HG03460 (cell line): ENCODE data around the gene MYRF.

Source experiments
- ATAC-seq: cut with Tn5 transposase; IDR thresholded peaks from one replicate; pipeline ENCODE4 v1.9.1; 2021; ENCODE audit not compliant: unreplicated experiment

MYRF gene

DNA sequence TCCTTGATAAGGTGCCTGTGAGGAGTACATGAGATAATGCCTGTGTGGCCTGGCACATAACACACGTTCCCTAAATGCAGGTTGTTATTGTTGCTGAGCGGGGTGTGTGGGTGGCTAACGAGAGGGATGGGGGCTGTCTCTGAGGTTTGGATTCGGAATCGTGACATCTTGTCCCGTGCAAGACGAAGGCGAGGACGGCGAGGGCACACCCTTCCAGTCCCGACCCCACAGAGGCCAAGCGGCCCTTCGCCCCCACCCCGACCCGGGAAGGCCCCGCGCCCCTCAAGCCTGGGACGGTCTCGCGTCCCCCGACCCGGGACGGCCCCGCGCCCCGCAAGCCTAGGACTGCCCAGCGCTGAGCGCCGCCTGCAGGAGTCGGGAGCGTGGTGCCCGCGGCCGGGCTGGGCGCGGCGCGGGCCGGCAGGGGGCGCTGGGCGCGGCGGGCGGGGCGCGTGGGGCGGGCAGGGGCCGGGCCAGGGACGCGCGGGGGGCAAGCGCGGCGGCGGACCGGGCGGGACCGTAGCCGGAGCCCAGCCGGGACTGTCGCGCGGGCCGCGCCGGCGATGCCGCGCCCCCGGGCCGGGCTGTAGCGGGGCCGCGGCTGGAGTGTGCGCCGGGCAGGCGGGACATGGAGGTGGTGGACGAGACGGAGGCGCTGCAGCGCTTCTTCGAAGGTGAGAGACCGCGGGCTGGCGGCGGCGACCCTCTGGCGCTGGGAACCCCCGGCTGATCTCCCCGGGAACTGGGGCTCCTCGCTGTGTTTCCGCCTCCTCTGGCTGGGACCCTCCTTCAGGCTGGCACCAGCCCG, at the start of gene MYRF:
Gene MYRF, plus strand, starts transcription at position 520 of the 808 bp plus-strand sequence. Its CDS starts 109 bp downstream, at position 629.
- no peak for ATAC-seq

DNA sequence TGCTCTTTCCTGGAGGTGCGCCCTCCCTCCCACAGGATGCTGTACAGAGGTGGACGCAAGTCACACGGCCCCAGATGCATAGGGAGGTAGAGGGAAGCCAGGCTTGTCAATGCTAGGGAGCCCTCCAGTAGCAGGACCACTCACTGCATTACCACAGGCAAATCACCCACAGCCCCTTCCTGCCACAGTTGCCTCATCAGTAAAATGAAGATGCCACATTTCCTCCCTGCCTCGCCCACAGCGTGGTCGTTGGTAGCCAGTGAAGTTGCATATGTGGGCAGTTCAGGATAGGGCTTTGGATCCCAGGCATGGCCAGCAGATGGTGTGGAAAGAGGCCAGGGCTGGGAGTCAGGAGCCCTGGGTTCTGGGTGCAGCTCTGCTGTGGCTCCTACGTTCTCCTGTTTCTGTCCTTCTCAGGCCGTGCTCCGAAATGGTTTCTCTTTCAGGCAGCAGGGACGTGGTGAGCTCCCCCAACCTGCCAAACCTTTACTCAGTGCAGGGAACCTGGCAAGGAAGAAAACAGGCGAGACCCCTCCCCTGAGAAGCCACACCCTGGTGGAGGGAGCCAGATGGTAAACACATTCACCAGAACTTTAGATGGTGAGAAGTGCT, 49.6 kb upstream of the MYRF start:
- ATAC-seq = no peak

- no peak for ATAC-seq
Observed at GRCh38 chr11:61704838-61705237, 47.6 kb upstream of the MYRF start.

- no peak for ATAC-seq
Observed at GRCh38 chr11:61706452-61707400, 45.7 kb upstream of the MYRF start.

- no peak for ATAC-seq
Observed at GRCh38 chr11:61707574-61707973, 44.9 kb upstream of the MYRF start.

- ATAC-seq = no peak
Observed at GRCh38 chr11:61709110-61709509, 43.3 kb upstream of the MYRF start.

GRCh38 chr11:61709572-61709971, 42.9 kb upstream of the MYRF start:
- no peak for ATAC-seq

GRCh38 chr11:61710019-61710418, 42.4 kb upstream of the MYRF start:
- no peak for ATAC-seq

DNA sequence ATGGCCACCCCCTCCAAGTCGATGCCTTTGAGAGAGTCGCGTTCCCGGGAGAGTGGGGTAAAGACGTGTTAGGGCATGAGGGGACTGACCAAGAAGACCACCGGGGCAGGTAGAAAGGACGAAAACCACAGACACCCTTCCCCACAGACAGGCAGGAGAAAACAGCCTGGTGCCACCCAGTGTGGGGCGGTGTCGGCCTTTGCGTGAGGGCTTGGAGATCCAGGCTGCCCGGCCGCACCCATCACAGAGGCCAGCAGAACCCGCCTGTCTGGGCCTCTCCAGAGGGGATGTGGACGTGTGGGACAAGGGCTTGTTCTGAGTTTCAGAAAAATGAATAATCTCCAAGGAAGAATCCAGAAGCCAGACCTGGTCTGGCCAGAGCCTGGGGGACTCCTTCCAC, 41.4 kb upstream of the MYRF start:
- no peak for ATAC-seq

DNA sequence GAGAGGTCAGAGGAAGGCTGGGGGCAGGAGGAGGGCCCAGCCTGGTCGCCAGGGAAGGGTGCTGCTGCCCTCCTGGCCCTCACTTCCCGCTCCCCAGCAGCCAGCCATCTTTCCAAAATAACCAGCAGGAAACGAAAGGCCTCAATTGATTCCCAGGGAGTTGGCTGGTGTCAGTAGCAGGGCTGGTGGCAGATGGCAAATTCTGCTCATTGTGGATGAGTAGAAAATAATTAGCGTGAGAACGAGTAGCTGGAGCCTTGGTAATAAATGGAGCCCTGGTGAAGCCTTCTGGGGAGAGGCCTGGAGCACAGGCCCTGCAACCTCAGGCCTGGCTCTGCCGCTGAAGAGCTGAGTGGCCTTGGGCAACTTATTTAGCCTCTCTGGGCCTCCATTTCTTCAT, 40.9 kb upstream of the MYRF start:
- ATAC-seq = no peak

GRCh38 chr11:61712314-61712713, 40.1 kb upstream of the MYRF start:
- no peak for ATAC-seq

DNA sequence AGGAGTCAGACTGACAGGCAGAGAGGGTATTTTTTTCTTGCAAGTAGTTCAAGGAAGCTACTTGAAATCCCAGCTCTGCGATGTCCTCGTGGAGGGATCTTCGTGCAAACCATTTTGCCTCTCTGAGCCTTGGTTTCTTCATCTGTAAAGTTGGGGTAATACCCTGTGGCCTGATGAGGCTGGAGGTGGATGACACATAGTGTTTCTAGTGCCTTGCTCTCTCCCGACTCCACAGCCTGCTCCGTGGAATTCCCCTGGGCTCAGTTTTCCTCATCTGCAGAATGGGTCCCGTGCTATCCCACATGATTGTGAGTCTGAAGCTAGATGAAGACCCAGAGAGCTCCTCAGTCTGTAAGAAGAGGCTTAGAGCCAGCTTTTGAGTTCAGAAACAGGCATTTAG, 39.6 kb upstream of the MYRF start:
- no peak for ATAC-seq

DNA sequence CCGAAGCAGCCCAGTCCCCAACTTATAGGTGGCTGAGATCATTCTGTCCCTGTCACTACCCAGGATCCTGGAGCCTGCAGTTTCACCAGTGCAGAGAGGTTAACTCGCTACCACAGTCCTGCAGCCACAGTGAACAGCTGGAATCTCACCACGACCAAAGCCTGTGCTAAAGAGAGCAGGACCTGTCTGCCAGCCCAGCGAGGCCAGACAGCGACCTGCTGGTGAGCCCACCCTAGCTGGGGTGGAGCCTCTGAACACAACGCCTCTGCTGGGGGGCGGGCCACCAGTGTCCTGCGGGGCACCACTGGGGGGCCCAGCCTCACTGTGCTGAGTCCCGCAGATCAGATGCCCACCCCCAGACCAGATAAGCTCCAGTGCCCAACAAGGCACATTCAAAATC, 39.0 kb upstream of the MYRF start:
- ATAC-seq = no peak

- ATAC-seq = no peak
Observed at GRCh38 chr11:61713906-61714305, 38.5 kb upstream of the MYRF start.

GRCh38 chr11:61714316-61714715, 38.1 kb upstream of the MYRF start:
- ATAC-seq = no peak

- no peak for ATAC-seq
Observed at GRCh38 chr11:61714916-61715315, 37.5 kb upstream of the MYRF start.

DNA sequence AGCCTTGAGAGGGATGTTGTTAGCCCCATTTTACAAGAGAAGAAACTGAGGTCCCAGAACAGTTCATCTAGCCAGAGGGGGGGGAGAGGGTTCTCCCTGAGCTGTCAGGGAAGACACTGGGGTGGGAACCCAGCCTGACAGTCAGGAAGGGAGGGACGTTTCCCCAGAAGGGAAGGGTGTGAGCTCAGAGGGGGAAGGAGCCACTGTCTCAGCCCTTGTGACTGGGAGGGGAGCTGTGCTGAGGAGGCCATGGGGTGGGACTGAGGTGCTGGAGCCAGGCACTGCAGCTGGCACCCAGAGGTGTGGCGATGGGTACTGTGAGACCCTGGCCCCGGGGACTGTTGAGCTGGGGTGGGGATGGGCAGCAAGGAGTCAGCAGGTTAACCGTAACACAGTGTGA, 36.6 kb upstream of the MYRF start:
- ATAC-seq = no peak

- ATAC-seq = no peak
Observed at GRCh38 chr11:61716478-61717285, 35.8 kb upstream of the MYRF start.

DNA sequence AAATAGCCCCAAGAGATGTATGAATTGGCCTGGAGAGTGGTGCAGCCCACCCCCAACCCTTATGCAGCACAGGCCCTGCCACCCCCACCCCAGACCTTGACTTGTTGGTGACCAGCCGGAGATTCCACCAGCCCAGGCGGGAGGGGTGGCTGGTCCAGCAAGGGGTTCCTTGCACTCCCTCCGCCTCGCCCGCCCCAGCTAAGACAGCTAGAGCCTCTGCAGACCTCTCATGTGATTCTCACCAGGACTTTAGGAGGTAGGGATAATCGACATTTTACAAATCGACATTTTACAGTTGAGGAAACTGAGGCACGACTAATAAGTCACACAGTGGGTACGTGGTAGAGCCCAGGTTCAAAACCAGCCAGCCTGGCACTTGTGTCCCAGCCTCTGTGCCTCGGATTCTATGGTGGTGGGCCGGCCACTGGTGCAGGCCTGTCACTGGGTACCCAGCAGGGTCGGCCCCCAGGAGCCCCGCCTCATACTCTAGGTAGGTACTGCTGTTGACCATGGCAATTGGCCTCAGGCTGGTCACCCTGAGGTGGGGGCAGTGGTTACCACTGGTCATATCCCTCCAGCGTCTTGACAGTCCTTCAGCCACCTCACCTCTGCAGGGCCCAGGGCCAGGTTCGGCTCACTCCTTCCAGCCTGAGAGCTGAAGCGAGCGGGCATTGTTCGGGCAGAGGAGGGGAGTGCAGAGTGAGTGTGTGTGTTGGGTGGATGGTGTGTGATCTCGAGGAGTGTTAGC, 35.0 kb upstream of the MYRF start:
- no peak for ATAC-seq

DNA sequence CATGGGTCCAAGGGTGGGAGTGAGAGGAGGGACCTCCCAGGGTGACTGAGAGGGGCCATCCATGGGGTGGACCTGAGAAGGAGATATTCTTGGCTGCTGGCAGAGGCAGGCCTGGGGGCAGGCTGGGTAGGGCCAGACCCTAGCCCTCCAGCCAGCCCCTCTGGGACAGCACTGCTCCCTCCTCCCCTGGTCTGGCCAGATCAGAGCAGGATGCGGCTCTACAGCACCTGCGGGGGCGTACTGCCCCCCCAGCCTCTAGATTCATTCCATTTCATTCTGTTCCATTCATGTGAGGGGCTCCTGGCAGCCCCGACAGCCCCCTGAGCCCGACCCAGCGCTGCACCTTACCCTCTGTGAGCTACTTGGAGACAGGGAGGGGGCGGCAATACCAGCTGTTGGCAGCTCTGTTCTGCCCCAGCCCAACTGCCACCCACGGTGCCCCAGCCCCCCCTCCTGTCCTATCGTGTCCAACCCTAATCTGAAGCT, 34.3 kb upstream of the MYRF start:
- ATAC-seq = no peak
